ENCODE results near the gene ATG13. TPM values are rescaled to one million over a fixed set of nuclear protein-coding genes. Genes with fewer than 3 reads are reported as not detected.

The ATG13 gene
- total RNA-seq, 1 donor from 2014 or later, result 39.4 TPM

DNA sequence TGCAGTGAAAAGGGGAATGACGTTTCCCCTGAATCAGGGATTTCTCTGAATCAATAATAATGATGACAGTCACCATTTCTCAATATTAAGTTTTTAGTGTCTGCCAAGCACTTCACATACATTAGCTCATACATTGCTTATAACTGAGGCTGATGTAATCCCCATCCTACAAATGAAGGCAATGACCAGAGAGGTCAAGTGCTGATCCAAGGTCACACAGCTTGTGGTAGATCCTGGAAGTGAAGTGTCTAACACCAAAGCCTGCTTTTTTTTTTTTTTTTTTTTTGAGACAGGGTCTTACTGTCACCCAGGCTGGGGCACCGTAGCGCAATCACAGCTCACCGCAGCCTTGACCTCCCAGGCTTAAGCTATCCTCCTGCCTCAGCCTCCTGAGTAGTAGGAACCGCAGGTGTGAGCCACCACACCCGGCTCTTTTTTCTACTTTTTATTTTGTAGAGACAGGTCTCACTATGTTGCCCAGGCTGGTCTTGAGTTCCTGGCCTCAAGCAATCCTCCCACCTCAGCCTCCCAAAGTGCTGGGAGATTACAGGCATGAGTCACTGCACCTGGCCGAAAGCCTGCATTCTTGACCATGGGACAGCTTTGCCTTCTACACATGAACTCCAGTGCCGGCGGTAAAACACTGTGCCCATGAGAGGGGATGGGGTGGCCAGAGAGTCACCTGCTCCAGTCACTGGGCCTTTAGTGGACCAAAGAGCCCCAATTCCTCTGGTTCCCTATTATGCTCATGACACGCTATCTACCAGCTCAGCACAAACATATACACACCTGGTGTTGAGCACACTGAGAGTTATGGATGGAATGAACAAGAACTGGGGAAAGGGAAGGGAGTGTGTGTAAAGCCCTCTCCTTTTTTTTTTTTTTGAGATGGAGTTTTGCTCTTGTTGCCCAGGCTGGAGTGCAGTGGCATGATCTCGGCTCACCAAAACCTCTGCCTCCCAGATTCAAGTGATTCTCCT lies 65.7 kb downstream of the ATG13 start:
- intact Hi-C loops (cut with DNase I), result no loop called here
- DNase-seq (ENCODE audit: missing footprints), result no peak
- ATAC-seq, result no peak

DNA sequence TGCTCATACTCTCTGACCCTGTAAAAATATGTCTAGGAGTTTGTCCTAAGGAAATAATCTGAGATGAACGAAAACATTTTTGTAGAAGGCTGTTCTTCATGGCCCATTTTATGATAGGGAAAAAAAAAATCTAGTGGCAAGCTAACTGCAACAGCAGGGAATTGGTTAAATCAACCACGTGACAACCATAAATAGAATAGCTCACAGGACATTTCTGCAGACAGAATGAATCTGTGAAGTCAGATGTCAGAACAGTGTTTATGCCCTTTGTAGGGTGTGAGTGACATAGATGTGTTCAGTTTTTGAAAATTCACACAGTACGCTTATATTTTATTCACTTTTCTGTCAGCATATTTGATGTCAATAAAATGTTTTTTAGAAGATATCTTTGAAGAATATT lies 67.0 kb downstream of the ATG13 start:
- ATAC-seq (peak; percentile 60), DNase-seq (ENCODE audit: missing footprints) (no peak)

DNA sequence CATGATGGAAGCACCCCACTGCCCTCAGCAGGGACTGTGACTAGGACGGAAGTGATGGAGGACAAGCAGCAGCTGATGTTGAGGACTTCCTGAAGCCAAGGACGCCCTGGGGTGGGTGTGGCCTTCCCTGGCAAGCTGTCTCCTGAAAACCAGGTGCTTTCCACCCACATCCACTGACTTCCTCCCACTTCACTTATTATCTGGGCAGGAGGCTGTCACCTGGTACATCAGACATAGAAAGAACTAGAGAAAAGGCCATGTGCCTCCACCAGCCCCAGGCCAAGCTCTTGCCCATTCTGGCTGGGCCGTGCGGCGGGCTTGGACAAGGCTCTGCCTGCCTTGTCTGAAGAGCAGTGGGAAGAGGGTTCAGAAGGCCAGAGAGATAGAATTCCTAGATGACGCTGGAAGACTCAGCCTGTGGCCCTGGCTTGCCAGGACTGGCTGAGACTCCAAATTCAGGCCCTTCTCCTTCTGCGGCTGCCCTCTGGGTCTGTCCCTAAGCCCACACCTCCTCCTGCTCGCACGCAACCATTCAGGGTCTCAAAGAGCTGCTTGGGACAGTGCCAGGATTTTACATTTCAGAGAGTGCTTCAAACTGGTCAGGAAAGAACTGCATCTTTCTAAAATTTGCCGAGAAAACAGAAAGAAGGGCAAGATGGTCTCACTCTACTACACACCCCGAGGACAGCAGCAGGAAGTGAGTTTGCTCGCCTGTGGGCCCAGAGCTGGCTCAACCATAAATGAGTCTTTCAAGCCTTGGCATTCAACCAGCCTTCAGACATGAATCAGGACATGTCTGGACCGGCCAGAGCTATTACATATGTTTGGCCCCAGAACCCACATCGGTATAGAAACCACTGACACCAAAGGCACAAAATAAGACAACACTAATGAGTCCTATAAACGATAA lies 69.8 kb downstream of the ATG13 start:
- DNase-seq (ENCODE audit: missing footprints) (peak; percentile 65), ATAC-seq (peak; percentile 27)
- intact Hi-C loops (cut with DNase I), result no loop called here

More for the DNA sequence above, 67.0 kb downstream of the ATG13 start:
- intact Hi-C loops (cut with DNase I), result no loop called here

DNA sequence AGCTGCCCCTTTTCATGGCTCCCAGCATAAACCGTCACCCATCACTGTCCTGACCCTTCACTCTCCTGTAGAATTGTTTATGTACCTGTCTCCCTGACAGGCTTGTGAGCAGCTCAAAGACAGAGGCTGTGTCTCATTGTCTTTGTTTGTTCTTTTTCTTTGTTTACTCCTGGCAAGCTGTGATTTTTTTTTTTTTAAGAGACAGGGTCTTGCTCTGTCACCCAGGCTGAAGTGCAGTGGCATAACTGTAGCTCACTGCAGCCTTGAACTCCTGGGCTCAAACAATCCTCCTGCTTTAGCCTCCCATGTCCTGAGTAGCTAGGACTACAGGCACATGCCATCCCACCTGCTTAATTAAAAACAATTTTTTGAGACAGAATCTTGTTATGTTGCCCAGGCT lies 73.3 kb downstream of the ATG13 start:
- intact Hi-C loops (cut with DNase I), result loop anchor here (10.0 kb wide), 1 partner anchor 76 kb away; the partner anchor contains the start of genes ATG13 and HARBI1
- DNase-seq (ENCODE audit: missing footprints), result no peak

DNA sequence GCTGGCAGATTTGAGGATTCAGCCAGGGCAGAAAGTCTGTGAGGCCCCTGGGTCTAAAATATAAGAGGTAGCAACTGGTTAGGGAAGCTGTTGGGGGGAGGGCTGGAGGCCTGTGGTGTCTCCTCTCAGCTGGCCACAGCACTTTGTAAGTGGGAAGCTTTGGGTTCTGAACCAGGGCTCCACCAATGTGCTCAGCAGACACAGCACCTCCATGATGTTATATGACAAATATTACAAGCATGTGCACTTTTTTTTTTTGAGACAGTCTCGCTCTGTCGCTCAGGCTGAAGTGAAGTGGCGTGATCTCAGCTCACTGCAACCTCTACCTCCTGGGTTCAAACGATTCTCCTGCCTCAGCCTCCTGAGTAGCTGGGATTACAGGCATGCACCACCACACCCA lies 75.1 kb downstream of the ATG13 start:
- no peak for ATAC-seq
- intact Hi-C loops (cut with DNase I), result loop anchor here (10.0 kb wide), 1 partner anchor 78 kb away; the partner anchor contains the start of genes ATG13 and HARBI1
- DNase-seq (ENCODE audit: missing footprints), result no peak

More for the DNA sequence above, 73.3 kb downstream of the ATG13 start:
- no peak for ATAC-seq

DNA sequence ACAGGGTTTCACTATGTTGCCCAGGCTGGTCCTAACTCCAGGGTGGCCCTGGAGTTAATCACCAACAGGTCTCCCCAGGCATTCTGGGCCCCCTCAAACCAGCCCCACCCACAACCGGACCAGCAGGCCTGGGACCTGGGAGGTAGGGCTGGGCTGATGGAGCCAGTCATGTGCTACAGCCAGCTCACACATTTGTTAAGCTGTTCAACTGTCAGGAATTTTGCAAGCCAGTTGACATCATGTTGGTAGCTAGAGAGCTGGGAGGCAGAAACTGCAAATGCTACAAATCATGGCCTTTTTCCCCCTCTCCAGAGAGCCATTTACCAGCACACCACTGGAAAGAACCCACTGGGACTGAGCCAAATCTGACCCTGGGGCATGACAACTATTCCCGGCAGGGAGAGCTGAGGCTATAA lies 76.3 kb downstream of the ATG13 start:
- DNase-seq (ENCODE audit: missing footprints), result no peak
- no peak for ATAC-seq
- intact Hi-C loops (cut with DNase I), result loop anchor here (10.0 kb wide), 1 partner anchor 79 kb away; the partner anchor contains the start of genes ATG13 and HARBI1

DNA sequence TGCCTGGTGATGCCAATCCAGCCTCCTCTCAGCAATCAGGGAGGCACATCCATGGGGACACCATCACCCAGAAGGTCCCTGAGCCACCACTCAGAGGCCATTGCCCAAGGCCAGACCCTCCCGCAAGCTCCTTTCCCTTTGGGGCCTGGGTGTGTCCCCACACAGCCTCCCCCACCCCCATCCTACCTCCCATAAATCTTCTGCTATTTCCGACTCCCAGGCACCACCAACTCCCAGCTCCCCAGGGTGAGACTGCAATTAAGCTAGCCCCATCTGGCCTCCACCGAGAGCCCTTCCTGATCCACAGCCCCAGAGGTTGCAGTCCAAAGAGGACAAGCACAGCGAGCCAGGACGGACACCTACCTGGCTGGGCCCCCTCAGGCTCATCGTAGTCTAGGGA lies 76.7 kb downstream of the ATG13 start:
- DNase-seq (ENCODE audit: missing footprints) (no peak), ATAC-seq (no peak)
- intact Hi-C loops (cut with DNase I), result loop anchor here (10.0 kb wide), 1 partner anchor 79 kb away; the partner anchor contains the start of genes ATG13 and HARBI1

DNA sequence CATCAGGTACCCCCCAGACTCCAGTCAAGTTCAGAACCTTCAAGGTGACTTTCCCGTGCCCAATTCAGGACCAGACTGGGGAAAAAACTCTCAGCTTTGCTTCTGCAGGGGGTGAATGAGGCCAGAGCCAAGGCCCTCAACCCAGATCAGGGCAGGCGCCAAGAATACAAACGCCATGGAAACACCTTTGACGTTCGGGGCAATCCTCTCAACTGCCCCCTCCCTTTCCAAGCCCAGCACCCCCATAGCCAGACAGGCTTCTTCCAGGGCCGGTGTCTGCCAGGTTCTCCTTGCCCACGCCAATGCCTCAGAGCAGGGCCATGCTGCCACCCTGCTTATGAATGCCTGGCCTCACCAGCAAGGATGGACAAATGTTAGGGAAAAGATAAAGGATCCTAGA lies 77.3 kb downstream of the ATG13 start:
- ATAC-seq, result no peak
- no peak for DNase-seq (ENCODE audit: missing footprints)
- intact Hi-C loops (cut with DNase I), result loop anchor here (10.0 kb wide), 1 partner anchor 80 kb away; the partner anchor contains the start of genes ATG13 and HARBI1

DNA sequence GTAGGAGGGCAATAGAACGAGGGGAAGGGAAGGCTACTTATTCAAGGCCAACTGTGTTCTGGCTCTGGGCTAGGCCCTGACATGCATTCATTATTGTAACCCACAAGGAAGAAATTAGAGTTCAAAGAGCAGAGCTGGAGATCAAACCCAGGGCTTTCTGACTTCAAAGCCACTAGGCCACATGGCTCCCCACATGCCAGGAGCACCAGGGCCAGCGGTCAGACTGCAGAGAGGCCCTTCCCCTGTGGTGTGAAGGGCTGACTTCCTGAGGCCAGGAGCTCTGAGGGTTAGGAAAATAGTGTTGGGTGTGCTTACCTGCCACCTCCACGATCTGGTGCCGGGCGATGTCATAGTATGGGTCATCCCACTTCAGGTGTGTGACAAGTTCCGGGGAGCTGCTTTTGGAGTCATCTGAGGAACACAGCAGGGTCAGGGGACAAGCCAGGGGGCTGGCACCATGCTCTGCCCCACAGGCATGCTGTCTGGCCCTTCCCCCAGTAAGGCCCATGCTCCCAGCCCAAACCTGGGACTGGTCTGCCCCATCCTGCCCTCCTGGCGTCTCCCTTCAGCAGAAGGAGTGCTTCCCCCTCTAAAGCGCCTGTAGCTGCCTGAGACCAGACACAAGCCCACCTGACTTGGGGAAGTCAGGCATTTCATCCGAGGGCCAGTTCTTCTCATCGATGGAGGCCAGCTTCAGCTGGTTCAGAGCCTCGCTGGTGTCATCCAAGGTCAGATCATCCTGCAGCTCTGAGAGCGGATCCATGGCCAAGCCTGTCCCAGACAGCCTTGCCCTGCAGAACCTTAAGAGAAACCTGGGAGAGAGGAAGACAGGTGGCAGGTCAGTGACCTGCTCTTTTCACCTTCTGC lies 78.2 kb downstream of the ATG13 start:
- intact Hi-C loops (cut with DNase I), result loop anchor here (10.0 kb wide), 1 partner anchor 81 kb away; the partner anchor contains the start of genes ATG13 and HARBI1
- ATAC-seq (no peak), DNase-seq (ENCODE audit: missing footprints) (no peak)

DNA sequence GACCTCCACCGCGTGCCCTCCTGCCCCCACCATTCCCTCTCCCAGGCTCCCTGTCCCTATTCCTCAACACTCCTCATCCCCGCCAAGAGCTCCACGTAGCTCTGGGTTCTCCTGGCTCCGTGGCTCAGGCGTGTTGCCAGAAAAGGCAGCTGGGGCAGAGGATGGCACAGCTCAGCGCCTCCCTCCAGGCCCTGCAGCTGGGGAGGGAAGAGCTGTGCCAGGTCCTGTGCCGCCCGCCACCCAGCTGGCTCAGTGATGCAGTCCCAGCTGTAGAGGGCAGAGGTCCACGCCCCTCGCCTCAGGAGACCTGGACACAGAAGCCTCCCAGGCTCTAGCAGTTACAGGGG lies 78.8 kb downstream of the ATG13 start:
- ATAC-seq, result peak; percentile 65
- intact Hi-C loops (cut with DNase I), result loop anchor here (10.0 kb wide), 1 partner anchor 81 kb away; the partner anchor contains the start of genes ATG13 and HARBI1
- DNase-seq (ENCODE audit: missing footprints), result peak; percentile 86

DNA sequence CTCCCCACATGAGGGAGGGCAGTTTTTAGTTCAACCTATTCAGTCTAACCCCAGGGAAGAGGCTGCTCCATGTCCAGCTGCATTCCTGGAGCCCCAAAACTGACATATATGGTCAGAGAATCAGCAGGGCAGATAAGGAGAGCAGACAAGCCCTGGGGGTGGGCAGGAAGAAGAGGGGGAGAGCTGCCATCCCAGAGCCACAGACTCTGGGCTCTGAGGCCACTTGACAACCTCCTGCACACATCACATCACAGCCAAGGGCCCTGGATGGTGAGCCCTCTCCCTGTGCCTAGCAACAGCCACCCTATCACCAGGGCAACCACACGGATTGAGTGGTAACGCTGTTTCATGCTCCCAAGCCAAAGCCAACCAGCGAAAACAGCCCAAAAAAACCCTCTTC lies 80.0 kb downstream of the ATG13 start:
- DNase-seq (ENCODE audit: missing footprints) (no peak), ATAC-seq (no peak)
- intact Hi-C loops (cut with DNase I), result loop anchor here (10.0 kb wide), 1 partner anchor 83 kb away; the partner anchor contains the start of genes ATG13 and HARBI1

DNA sequence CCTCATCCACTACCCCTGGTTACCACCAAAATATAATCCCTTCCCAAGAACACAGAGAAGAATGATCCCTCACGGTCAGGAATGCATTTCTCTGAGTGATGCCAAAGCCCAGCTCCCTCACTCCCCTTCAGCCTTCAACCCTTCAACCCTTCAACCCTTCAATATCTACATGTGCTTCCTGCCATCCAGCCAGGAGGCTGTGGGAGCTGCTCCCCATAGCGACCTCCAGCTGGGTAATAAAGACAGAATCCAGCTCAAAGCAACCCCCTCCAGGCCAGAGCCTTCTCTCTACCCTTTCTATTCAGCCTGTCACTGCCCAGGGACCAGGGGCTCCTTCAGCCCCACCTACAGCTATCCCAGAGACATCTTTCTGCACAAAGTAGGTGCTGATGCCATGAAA lies 80.4 kb downstream of the ATG13 start:
- DNase-seq (ENCODE audit: missing footprints) (no peak), ATAC-seq (no peak)
- intact Hi-C loops (cut with DNase I), result loop anchor here (10.0 kb wide), 1 partner anchor 83 kb away; the partner anchor contains the start of genes ATG13 and HARBI1

DNA sequence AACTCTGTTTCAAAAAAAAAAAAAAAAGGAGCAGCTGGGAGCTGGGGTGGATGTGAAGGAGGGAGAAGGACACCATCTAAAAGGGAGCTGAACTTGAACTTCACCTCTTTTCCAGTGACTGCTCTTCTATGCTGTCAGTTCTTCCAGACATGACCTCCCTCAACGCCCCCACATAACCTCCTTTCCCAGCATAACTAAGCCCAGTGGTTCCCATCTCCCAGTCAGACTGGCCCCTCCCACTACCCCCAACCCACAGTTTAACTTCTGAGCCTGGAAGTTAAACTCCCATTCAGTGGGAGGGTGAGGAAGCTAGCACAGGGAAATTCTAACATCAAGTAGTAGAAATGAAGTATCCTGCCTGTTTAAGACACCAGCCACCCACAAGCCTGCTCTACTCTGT lies 81.2 kb downstream of the ATG13 start:
- DNase-seq (ENCODE audit: missing footprints) (no peak), ATAC-seq (no peak)
- intact Hi-C loops (cut with DNase I), result loop anchor here (10.0 kb wide), 1 partner anchor 84 kb away; the partner anchor contains the start of genes ATG13 and HARBI1

DNA sequence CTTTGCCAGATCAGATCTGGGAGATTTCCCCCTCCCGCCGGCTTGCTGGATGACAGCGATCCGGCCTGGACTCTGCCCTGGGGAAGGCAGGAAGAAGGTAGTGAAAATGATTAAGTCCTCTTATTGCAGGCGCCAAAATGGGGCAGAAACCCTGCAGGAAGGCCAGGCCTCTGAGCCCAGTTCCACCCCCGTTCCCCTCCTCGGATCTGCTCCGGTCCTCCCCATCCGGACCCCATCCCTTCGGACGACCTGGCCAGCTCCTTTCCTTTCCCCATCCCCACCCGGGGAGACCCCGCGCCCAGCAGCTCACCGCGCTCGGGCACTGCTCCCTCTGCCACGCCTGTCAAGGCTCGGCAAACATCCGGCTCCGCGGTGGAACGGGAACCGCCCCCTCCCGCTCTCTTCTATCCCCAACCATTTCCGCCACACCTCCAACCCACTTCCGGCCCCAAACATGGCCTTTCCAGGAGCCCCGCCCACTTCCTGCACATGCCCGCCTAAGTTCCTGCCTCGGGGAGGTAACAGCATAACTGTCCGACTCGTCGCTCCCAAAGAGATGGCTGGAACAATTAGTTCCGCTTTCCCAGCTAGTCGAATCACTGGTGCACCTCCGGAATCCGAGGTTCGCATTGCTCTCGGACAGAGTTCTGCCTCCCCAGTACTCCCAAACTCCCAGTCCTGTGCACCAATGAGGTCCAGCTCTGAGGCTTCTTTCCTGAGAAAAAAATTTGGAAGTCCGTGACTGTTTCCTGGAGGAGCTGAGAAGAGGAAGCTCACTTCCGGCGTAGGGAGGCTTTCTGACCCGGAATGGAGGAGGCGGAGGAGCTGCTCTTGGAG lies 83.1 kb downstream of the ATG13 start, which contains the start of the genes ARHGAP1 and ZNF408:
Gene ARHGAP1 (minus strand): TSS at position 379 of the 837 bp plus-strand sequence. CDS start 4,512 bp downstream, outside the sequence.
Gene ZNF408 (plus strand): TSS at position 791 of the 837 bp plus-strand sequence. CDS start 17 bp downstream, at position 808.
- peak; percentile 99 for DNase-seq (ENCODE audit: missing footprints)
- ATAC-seq, result peak; percentile 96
- intact Hi-C loops (cut with DNase I), result loop anchor here (2.0 kb wide), 1 partner anchor 52 kb away; no protein-coding TSS in a partner anchor

DNA sequence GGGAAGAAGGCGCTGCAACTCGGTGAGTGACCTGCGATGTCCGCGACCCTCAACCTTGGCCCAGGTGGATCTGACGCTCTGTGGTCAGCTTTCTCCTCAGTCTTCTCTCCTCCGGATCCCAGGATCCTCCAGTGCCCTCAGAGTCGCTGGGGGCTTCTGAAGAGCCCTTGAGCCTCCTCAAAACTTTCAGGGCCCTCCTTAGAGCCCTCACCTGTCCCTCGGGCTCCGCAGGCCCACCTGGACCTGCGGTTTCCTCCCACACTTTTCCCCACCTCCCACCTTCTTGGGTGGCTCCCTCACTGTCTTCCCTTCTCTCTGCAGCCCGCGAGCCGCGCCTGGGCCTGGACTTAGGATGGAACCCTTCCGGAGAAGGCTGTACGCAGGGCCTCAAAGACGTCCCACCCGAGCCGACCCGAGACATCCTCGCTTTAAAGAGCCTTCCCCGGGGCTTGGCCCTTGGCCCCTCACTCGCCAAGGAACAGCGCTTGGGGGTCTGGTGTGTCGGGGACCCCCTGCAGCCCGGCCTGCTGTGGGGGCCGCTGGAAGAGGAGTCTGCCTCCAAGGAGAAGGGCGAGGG lies 83.8 kb downstream of the ATG13 start:
- intact Hi-C loops (cut with DNase I), result loop anchor here (2.0 kb wide), 1 partner anchor 52 kb away; no protein-coding TSS in a partner anchor
- DNase-seq (ENCODE audit: missing footprints) (no peak), ATAC-seq (no peak)

DNA sequence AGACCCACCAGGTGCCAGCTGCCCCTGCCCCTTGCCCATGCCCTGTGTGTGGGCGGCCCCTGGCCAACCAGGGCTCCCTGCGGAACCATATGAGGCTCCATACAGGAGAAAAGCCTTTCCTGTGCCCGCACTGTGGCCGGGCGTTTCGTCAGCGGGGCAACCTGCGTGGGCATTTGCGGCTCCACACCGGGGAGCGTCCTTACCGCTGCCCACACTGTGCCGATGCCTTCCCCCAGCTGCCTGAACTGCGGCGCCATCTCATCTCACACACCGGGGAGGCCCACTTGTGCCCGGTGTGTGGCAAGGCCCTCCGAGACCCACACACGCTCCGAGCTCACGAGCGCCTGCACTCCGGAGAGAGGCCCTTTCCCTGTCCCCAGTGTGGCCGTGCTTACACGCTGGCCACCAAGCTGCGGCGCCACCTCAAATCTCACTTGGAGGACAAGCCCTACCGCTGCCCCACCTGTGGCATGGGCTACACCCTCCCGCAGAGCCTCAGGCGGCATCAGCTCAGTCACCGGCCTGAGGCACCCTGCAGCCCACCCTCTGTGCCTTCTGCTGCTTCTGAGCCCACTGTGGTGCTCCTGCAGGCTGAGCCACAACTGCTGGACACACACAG lies 87.8 kb downstream of the ATG13 start:
- ATAC-seq, result no peak
- DNase-seq (ENCODE audit: missing footprints), result no peak
- intact Hi-C loops (cut with DNase I), result no loop called here
